MCF 10A (cell line): ENCODE results near the gene FEV. TPM values are rescaled to one million over a fixed set of nuclear protein-coding genes. Genes with fewer than 3 reads are reported as not detected.

Source experiments
- BruUV-seq: library from RNA; stranded (reverse); fragments of 400-500 nt; replicated peaks from 2 replicates; lab custom pipeline; 2021; lab: Mats Ljungman, UMichigan
- CTCF ChIA-PET: fragments of 300-600 bp; sonication (Branson Sonifier 250); formaldehyde crosslinking; extraction: SDS; loops from one replicate; lab custom pipeline; 2021; ENCODE audit warnings: antibody characterized with exemption, inconsistent platforms; lab: Yijun Ruan, JAX
- POLR2A ChIA-PET: fragments of 300-600, 350-650 bp; sonication (Branson Sonifier 250); formaldehyde crosslinking; extraction: SDS; loops from one replicate; lab custom pipeline; 2020; ENCODE audit warnings: antibody characterized with exemption, inconsistent platforms; lab: Yijun Ruan, JAX
- DNase-seq: peaks from one replicate; pipeline ENCODE4 v3.0.0-alpha.2; 2018; ENCODE audit not compliant: unreplicated experiment
- H3K27ac Mint-ChIP-seq: one replicate; pipeline ENCODE4 v1.8.0; 2022; ENCODE audit warnings: mild to moderate bottlenecking, low read depth, mixed read lengths; ENCODE audit not compliant: unreplicated experiment
- H3K27me3 Mint-ChIP-seq: one replicate; pipeline ENCODE4 v1.8.0; 2022; ENCODE audit warnings: mixed read lengths; ENCODE audit not compliant: insufficient read depth, unreplicated experiment
- H3K36me3 Mint-ChIP-seq: one replicate; pipeline ENCODE4 v1.8.0; 2022; ENCODE audit warnings: mild to moderate bottlenecking, moderate library complexity, mixed read lengths; ENCODE audit not compliant: insufficient read depth, unreplicated experiment
- H3K4me1 Mint-ChIP-seq: one replicate; pipeline ENCODE4 v1.8.0; 2022; ENCODE audit warnings: mixed read lengths; ENCODE audit not compliant: insufficient read depth, unreplicated experiment
- H3K4me3 Mint-ChIP-seq: one replicate; pipeline ENCODE4 v1.8.0; 2022; ENCODE audit warnings: mild to moderate bottlenecking, moderate library complexity, mixed read lengths; ENCODE audit not compliant: unreplicated experiment
- H3K9me3 Mint-ChIP-seq: one replicate; pipeline ENCODE4 v1.8.0; 2022; ENCODE audit warnings: mixed read lengths; ENCODE audit not compliant: unreplicated experiment
- intact Hi-C: fragments of 100-400 bp; cut with micrococcal nuclease; formaldehyde crosslinking; loops from 2 replicates; pipeline ENCODE4 v1.14.1; 2022
- total RNA-seq: library from RNA; stranded (reverse); gene quantifications from 2 replicates; pipeline ENCODE4 v1.2.3, GENCODE V29; 2022
- TF ChIP-seq, protein P1 (sequence below): fragments of 200-600 bp; IDR thresholded peaks from one replicate; pipeline ENCODE4 v1.8.0; 2022; ENCODE audit warnings: antibody characterized with exemption, mild to moderate bottlenecking; ENCODE audit not compliant: unreplicated experiment

Gene FEV
- total RNA-seq, 1 experiment from 2014 or later, result not detected

DNA sequence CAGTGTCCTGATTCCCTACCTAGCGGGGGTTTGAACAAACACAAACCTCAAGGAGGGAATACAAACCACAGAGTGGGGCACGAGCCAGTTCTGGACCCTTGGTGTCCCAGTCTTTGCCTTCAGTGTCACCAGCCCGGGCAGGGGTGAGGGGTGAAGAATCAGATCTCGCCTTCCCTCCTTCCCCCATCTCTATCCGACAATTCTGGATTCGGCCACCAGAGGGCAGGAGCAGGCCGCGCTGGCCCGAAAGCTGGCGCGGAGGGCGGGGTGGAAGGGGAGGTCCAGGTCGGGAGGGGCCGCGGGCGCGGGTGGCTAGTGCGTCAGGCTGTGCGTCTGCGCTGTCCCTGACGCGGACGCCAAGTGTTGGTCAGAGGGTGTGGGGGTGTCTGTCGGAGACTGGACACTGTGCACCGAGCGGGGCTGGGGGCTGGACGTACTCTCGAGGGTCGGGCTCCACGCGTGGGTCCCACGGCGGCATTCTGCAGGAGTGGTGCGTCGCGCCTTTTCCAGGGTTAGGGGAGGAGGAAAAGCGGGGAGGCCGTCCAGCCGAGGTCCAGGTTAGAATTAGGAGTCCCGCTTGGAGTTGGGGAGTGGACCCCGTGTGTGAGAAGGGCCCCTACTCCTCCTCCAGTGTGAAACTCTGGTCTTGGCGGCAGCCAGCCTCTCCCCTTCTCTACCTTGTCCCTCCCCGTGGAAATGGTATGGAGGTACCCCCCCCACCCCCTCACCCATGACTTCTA is 11.2 kb upstream of the FEV start:
- H3K36me3 Mint-ChIP-seq, result no peaks in the 10 kb centered on the region
- TF ChIP-seq, protein P1, sequence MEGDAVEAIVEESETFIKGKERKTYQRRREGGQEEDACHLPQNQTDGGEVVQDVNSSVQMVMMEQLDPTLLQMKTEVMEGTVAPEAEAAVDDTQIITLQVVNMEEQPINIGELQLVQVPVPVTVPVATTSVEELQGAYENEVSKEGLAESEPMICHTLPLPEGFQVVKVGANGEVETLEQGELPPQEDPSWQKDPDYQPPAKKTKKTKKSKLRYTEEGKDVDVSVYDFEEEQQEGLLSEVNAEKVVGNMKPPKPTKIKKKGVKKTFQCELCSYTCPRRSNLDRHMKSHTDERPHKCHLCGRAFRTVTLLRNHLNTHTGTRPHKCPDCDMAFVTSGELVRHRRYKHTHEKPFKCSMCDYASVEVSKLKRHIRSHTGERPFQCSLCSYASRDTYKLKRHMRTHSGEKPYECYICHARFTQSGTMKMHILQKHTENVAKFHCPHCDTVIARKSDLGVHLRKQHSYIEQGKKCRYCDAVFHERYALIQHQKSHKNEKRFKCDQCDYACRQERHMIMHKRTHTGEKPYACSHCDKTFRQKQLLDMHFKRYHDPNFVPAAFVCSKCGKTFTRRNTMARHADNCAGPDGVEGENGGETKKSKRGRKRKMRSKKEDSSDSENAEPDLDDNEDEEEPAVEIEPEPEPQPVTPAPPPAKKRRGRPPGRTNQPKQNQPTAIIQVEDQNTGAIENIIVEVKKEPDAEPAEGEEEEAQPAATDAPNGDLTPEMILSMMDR, result peak; percentile 84
- POLR2A ChIA-PET, result interaction anchor here (0.5 to 1.5 kb wide), 2 partner anchors 123 to 295 kb away, joined by 3 to 6 read pairs; no protein-coding TSS in a partner anchor
- no TSS peak for BruUV-seq
- peaks cover 15% of the 10 kb centered on the region for H3K4me1 Mint-ChIP-seq
- intact Hi-C loops, result loop anchor here (1.0 to 5.0 kb wide), 4 partner anchors 33 to 159 kb away; no protein-coding TSS in a partner anchor
- H3K9me3 Mint-ChIP-seq, result no peaks in the 10 kb centered on the region
- peaks cover 22% of the 10 kb centered on the region for H3K27me3 Mint-ChIP-seq
- peak overlapping the region; percentile 73 for H3K4me3 Mint-ChIP-seq
- H3K27ac Mint-ChIP-seq, result no peak overlapping the region
- DNase-seq, result peak; percentile 82
- CTCF ChIA-PET, result interaction anchor here (0.6 to 4.8 kb wide), 28 partner anchors 9 to 449 kb away, joined by 3 to 37 read pairs (median 6); partner anchors contain the start of gene NHEJ1

DNA sequence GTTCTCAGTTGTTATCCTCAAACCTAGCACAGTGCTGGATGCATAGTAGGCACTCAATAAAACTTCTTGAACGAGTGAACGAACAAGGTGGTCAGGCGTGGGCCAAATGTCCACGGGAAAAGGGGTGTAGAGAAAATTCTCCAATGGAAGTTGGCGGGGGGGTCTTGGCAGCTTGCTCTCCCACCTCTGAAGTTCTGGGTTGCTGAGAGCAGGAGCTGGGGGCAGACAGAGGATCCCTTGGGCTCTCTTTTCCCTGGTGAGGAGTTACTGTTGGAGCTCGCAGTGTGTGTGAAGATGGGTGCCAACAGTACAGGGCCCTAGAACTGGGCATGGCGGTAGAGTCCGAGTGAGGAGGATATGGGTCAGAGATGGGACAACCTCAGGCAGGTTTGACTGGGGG is 10.6 kb upstream of the FEV start:
- intact Hi-C loops, result loop anchor here (5.0 kb wide), 1 partner anchor 143 kb away; no protein-coding TSS in a partner anchor
- no peak overlapping the region for H3K27ac Mint-ChIP-seq
- H3K4me3 Mint-ChIP-seq, result peak overlapping the region; percentile 73
- POLR2A ChIA-PET, result interaction anchor here (1.5 kb wide), 1 partner anchor 124 kb away, joined by 6 read pairs; no protein-coding TSS in a partner anchor
- peaks cover 15% of the 10 kb centered on the region for H3K4me1 Mint-ChIP-seq
- CTCF ChIA-PET, result interaction anchor here (0.5 to 4.8 kb wide), 38 partner anchors 8 to 356 kb away, joined by 3 to 37 read pairs (median 5); partner anchors contain the start of genes CFAP65 and NHEJ1
- H3K36me3 Mint-ChIP-seq, result no peaks in the 10 kb centered on the region
- H3K27me3 Mint-ChIP-seq, result peaks cover 28% of the 10 kb centered on the region
- no peak for DNase-seq
- no TSS peak for BruUV-seq
- TF ChIP-seq, protein P1, result no peak
- H3K9me3 Mint-ChIP-seq, result no peaks in the 10 kb centered on the region

DNA sequence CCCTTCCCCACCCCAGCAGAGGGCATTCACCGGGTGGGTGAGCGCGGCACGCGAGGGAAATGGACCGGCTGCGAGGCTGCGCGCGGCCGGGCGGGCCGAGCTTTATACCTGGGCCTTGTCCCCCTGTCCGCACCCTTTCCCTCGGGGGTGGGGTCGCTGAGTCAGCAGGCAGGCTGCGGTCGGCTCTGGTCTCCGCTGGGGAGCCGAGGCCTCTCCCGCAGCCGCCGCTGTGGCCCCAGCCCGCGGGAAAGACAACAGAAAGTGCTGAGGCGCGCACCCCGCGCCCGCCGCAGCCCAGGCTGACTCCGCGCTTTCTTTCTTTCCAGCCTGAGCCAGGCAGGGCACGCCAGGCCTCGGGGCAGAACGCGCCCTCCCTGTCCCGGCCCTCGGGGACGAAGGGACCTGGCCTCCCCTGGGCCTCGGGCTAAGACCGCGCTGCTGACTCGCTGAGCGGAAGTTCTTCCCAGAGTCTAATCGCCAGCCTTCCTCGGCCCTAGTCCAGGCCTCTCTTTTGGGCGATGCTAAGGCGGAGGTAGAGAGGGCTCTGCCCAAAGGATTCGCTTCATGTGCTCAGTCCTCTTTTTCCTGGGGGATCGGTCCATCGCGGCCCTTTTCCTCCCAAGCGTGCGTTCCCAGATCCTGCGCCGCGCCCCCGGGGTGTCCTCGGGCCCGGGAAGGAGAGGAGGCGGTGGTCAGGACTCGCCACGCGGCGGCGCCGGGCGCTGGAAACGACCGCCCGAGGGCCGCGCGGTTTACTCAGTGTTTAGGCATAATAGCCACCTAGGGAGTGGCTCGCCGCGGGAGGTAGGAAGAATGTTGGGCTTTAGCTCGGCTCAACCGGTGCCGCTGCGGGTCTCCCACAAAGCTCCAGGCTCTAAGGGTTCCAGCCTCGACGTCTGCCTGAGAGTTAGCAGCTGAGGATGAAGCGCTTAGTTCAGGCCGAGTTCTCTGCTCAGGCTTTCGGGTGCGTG is 8.6 kb upstream of the FEV start, which contains the start of gene CRYBA2:
TSS of gene CRYBA2 (minus strand) at position 78 of the 971 bp plus-strand sequence. CDS start 246 bp downstream, outside the sequence.
- BruUV-seq, result no TSS peak
- Mint-ChIP-seq H3K4me1 (peaks cover 7% of the 10 kb centered on the region), H3K4me3 (peak within 1 kb of the TSS; percentile 36), H3K27ac (no peak within 1 kb of the TSS), H3K36me3 (no peaks in the 10 kb centered on the region), H3K27me3 (peaks cover 37% of the 10 kb centered on the region), H3K9me3 (no peaks in the 10 kb centered on the region)
- CTCF ChIA-PET, result interaction anchor here (0.6 to 4.8 kb wide), 17 partner anchors 12 to 400 kb away, joined by 3 to 23 read pairs (median 6); no protein-coding TSS in a partner anchor
- intact Hi-C loops, result no loop called here
- TF ChIP-seq, protein P1, result no peak
- DNase-seq, result peak; percentile 24
- POLR2A ChIA-PET, result interaction anchor here (0.5 kb wide), 1 partner anchor 37 kb away, joined by 3 read pairs; no protein-coding TSS in a partner anchor
